Peyer's patch (tissue), 4 donors: ENCODE data around the gene DDAH1.

ENCODE experiments used
- POLR2A ChIP-seq, 2 donors: fragments of 450-650 bp; IDR thresholded peaks; one replicate each; pipeline ENCODE4 v1.5.1; 2017; ENCODE audit warnings: antibody characterized with exemption in 2 of 2, mild to moderate bottlenecking in 2 of 2, moderate library complexity in 2 of 2
- TF ChIP-seq, protein P1 (sequence below), 6 experiments: fragments of 450-650 bp in 4 of 6; fragments of 200-600 bp in 2 of 6; sonication (generic) in 1 of 6; IDR thresholded peaks; one replicate each; pipeline ENCODE4 v1.5.1; 2017 to 2019; ENCODE audit warnings: antibody characterized with exemption in 6 of 6, mild to moderate bottlenecking in 3 of 6, moderate library complexity in 1 of 6

GRCh38 chr1:85297538-85297854 lies 167.5 kb downstream of the DDAH1 start:
- TF ChIP-seq, protein P1, sequence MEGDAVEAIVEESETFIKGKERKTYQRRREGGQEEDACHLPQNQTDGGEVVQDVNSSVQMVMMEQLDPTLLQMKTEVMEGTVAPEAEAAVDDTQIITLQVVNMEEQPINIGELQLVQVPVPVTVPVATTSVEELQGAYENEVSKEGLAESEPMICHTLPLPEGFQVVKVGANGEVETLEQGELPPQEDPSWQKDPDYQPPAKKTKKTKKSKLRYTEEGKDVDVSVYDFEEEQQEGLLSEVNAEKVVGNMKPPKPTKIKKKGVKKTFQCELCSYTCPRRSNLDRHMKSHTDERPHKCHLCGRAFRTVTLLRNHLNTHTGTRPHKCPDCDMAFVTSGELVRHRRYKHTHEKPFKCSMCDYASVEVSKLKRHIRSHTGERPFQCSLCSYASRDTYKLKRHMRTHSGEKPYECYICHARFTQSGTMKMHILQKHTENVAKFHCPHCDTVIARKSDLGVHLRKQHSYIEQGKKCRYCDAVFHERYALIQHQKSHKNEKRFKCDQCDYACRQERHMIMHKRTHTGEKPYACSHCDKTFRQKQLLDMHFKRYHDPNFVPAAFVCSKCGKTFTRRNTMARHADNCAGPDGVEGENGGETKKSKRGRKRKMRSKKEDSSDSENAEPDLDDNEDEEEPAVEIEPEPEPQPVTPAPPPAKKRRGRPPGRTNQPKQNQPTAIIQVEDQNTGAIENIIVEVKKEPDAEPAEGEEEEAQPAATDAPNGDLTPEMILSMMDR (IDR thresholded peaks at IDR 0.05) = no peak
- TF ChIP-seq POLR2A (IDR thresholded peaks at IDR 0.05) = no peak
